Peyer's patch (tissue), 4 donors: Measurements from ENCODE around the gene TLR7. TPM values are rescaled to one million over a fixed set of nuclear protein-coding genes. Genes with fewer than 3 reads are reported as not detected.

Experiments used
- DNase-seq, 3 donors: peaks; one replicate each; pipeline ENCODE4 v3.0.0-alpha.2; 2017 to 2019
- H3K27ac ChIP-seq, 4 donors: fragments of 200-600 bp; sonication (generic); one replicate each; pipeline ENCODE4 v1.5.1; 2016 to 2019
- H3K27me3 ChIP-seq, 2 donors: fragments of 200-600 bp; sonication (generic); one replicate each; pipeline ENCODE4 v1.5.1; 2019
- H3K36me3 ChIP-seq, 3 donors: fragments of 200-600 bp; sonication (generic); one replicate each; pipeline ENCODE4 v1.5.1; 2016 to 2019
- H3K4me1 ChIP-seq, 4 donors: fragments of 200-600 bp; sonication (generic); one replicate each; pipeline ENCODE4 v1.5.1; 2016 to 2019
- H3K4me3 ChIP-seq, 4 donors: fragments of 200-600 bp; sonication (generic); 1 replicate in 3 of 4; 2 replicates in 1 of 4; pipeline ENCODE4 v1.5.1; 2016 to 2019; ENCODE audit warnings: mild to moderate bottlenecking in 1 of 4
- H3K9me3 ChIP-seq, 4 donors: fragments of 200-600 bp; sonication (generic); one replicate each; pipeline ENCODE4 v1.5.1; 2016 to 2019; ENCODE audit warnings: mild to moderate bottlenecking in 1 of 4
- CTCF ChIP-seq, 6 experiments: fragments of 450-650 bp in 4 of 6; fragments of 200-600 bp in 2 of 6; sonication (generic) in 1 of 6; IDR thresholded peaks; one replicate each; pipeline ENCODE4 v1.5.1; 2017 to 2019; ENCODE audit warnings: antibody characterized with exemption in 6 of 6, mild to moderate bottlenecking in 3 of 6, moderate library complexity in 1 of 6
- POLR2A ChIP-seq, 2 donors: fragments of 450-650 bp; IDR thresholded peaks; one replicate each; pipeline ENCODE4 v1.5.1; 2017; ENCODE audit warnings: antibody characterized with exemption in 2 of 2, mild to moderate bottlenecking in 2 of 2, moderate library complexity in 2 of 2
- total RNA-seq, 4 donors: library from RNA; depleted of rRNA; stranded (reverse); fragments of >200 nt; gene quantifications; one replicate each; pipeline ENCODE4 v1.1.0, GENCODE V29; 2016

TLR7 gene
- total RNA-seq, 4 donors from 2014 or later: 0.27 to 5.0 (median 0.38) TPM; not detected in 1

GRCh38 chrX:12878536-12878935 lies 11.7 kb downstream of the TLR7 start:
- Histone ChIP-seq H3K9me3 (no peaks in the 10 kb centered on the region), H3K4me1 (no peaks in the 10 kb centered on the region), H3K27ac (no peak overlapping the region), H3K4me3 (no peak overlapping the region), H3K27me3 (no peaks in the 10 kb centered on the region), H3K36me3 (no peaks in the 10 kb centered on the region)
- no peak for DNase-seq
- TF ChIP-seq POLR2A (IDR thresholded peaks at IDR 0.05): no peak
- TF ChIP-seq CTCF (IDR thresholded peaks at IDR 0.05): no peak

GRCh38 chrX:12881914-12882313 lies 15.0 kb downstream of the TLR7 start:
- H3K36me3 ChIP-seq: no peaks in the 10 kb centered on the region
- no peaks in the 10 kb centered on the region for H3K27me3 ChIP-seq
- no peaks in the 10 kb centered on the region for H3K9me3 ChIP-seq
- H3K4me3 ChIP-seq: no peak overlapping the region
- no peak for DNase-seq
- H3K27ac ChIP-seq: no peak overlapping the region
- no peaks in the 10 kb centered on the region for H3K4me1 ChIP-seq
- TF ChIP-seq POLR2A (IDR thresholded peaks at IDR 0.05): no peak
- TF ChIP-seq CTCF (IDR thresholded peaks at IDR 0.05): no peak

- Histone ChIP-seq H3K27me3 (no peaks in the 10 kb centered on the region), H3K9me3 (no peaks in the 10 kb centered on the region), H3K4me1 (no peaks in the 10 kb centered on the region), H3K4me3 (no peak overlapping the region), H3K36me3 (no peaks in the 10 kb centered on the region), H3K27ac (no peak overlapping the region)
- TF ChIP-seq CTCF (IDR thresholded peaks at IDR 0.05) (no peak), POLR2A (IDR thresholded peaks at IDR 0.05) (no peak)
- DNase-seq: no peak
Measured at GRCh38 chrX:12885508-12885907, 18.6 kb downstream of the TLR7 start.

GRCh38 chrX:12886545-12886944 lies 19.7 kb downstream of the TLR7 start:
- Histone ChIP-seq H3K27me3 (no peaks in the 10 kb centered on the region), H3K4me1 (no peaks in the 10 kb centered on the region), H3K36me3 (no peaks in the 10 kb centered on the region), H3K4me3 (no peak overlapping the region), H3K27ac (no peak overlapping the region), H3K9me3 (no peaks in the 10 kb centered on the region)
- TF ChIP-seq POLR2A (IDR thresholded peaks at IDR 0.05) (no peak), CTCF (IDR thresholded peaks at IDR 0.05) (no peak)
- DNase-seq: no peak

GRCh38 chrX:12887141-12887540 lies 20.3 kb downstream of the TLR7 start:
- DNase-seq: no peak
- Histone ChIP-seq H3K4me3 (no peak overlapping the region), H3K27ac (no peak overlapping the region), H3K27me3 (no peaks in the 10 kb centered on the region), H3K36me3 (no peaks in the 10 kb centered on the region), H3K9me3 (no peaks in the 10 kb centered on the region), H3K4me1 (no peaks in the 10 kb centered on the region)
- TF ChIP-seq CTCF (IDR thresholded peaks at IDR 0.05) (no peak), POLR2A (IDR thresholded peaks at IDR 0.05) (no peak)

- Histone ChIP-seq H3K4me1 (no peaks in the 10 kb centered on the region), H3K4me3 (no peak overlapping the region), H3K27ac (no peak overlapping the region), H3K27me3 (no peaks in the 10 kb centered on the region), H3K9me3 (no peaks in the 10 kb centered on the region), H3K36me3 (no peaks in the 10 kb centered on the region)
- DNase-seq: no peak
- TF ChIP-seq POLR2A (IDR thresholded peaks at IDR 0.05) (no peak), CTCF (IDR thresholded peaks at IDR 0.05) (no peak)
Measured at GRCh38 chrX:12887767-12888166, 20.9 kb downstream of the TLR7 start.
